HG03460 (cell line): ENCODE measurements around the gene ARHGEF7.

Experiments used
- ATAC-seq: cut with Tn5 transposase; IDR thresholded peaks from one replicate; pipeline ENCODE4 v1.9.1; 2021; ENCODE audit not compliant: unreplicated experiment

ARHGEF7 gene

GRCh38 chr13:111319998-111320911 is 205.1 kb downstream of the ARHGEF7 start, which contains the start of gene TEX29:
Gene TEX29, plus strand, starts transcription at chr13:111320642. Its CDS starts 249 bp downstream, at chr13:111320891.
- ATAC-seq = no peak

GRCh38 chr13:111322001-111322915 is 207.1 kb downstream of the ARHGEF7 start:
- ATAC-seq = no peak

- ATAC-seq = no peak
Observed at GRCh38 chr13:111322916-111323331, 207.8 kb downstream of the ARHGEF7 start.

- ATAC-seq = no peak
Observed at GRCh38 chr13:111323549-111323948, 208.4 kb downstream of the ARHGEF7 start.

GRCh38 chr13:111323950-111324651 is 209.0 kb downstream of the ARHGEF7 start:
- no peak for ATAC-seq

GRCh38 chr13:111324736-111325135 is 209.6 kb downstream of the ARHGEF7 start:
- no peak for ATAC-seq

- no peak for ATAC-seq
Observed at GRCh38 chr13:111325146-111325890, 210.2 kb downstream of the ARHGEF7 start.

- ATAC-seq = no peak
Observed at GRCh38 chr13:111325941-111326620, 211.0 kb downstream of the ARHGEF7 start.

GRCh38 chr13:111326621-111326965 is 211.5 kb downstream of the ARHGEF7 start:
- no peak for ATAC-seq

GRCh38 chr13:111326981-111327642 is 212.0 kb downstream of the ARHGEF7 start:
- ATAC-seq = no peak

GRCh38 chr13:111327730-111328573 is 212.8 kb downstream of the ARHGEF7 start:
- ATAC-seq = no peak

- no peak for ATAC-seq
Observed at GRCh38 chr13:111328574-111329410, 213.7 kb downstream of the ARHGEF7 start.

- ATAC-seq = no peak
Observed at GRCh38 chr13:111329641-111330040, 214.5 kb downstream of the ARHGEF7 start.

- no peak for ATAC-seq
Observed at GRCh38 chr13:111330066-111330610, 215.0 kb downstream of the ARHGEF7 start.

GRCh38 chr13:111335298-111335697 is 220.2 kb downstream of the ARHGEF7 start:
- ATAC-seq = no peak

- ATAC-seq = no peak
Observed at GRCh38 chr13:111336666-111337065, 221.6 kb downstream of the ARHGEF7 start.

- no peak for ATAC-seq
Observed at GRCh38 chr13:111337206-111337605, 222.1 kb downstream of the ARHGEF7 start.
